IMR-90 (cell line): ENCODE data around the gene GALR1. TPM values are rescaled to one million over a fixed set of nuclear protein-coding genes. Genes with fewer than 3 reads are reported as not detected.
A peak's percentile ranks its signal among the peaks of the same experiment; 100 is the strongest.

Experiments used
- ATAC-seq: fragments of 200-7000 bp; cut with Tn5 transposase; 2 replicates; pipeline ENCODE4 v1.9.1; 2020; ENCODE audit warnings: low read depth, mild to moderate bottlenecking, moderate library complexity
- BruUV-seq: library from RNA; stranded (reverse); fragments of 400-500 nt; replicated peaks from 2 replicates; lab custom pipeline; 2021; lab: Mats Ljungman, UMichigan
- CTCF ChIA-PET: fragments of 300-600 bp; formaldehyde crosslinking; extraction: SDS; loops from one replicate; lab custom pipeline; 2021; ENCODE audit warnings: antibody characterized with exemption; lab: Yijun Ruan, JAX
- POLR2A ChIA-PET: fragments of 300-600 bp; sonication (Branson Sonifier 250); formaldehyde crosslinking; loops from one replicate; lab custom pipeline; 2022; ENCODE audit warnings: antibody characterized with exemption; ENCODE audit not compliant: unreplicated experiment; lab: Charles Lee
- DNase-seq: peaks from one replicate; pipeline ENCODE4 v3.0.0; 2013
- H2AFZ ChIP-seq: replicated peaks from 2 replicates; pipeline ENCODE3; 2013; ENCODE audit warnings: low read length, mild to moderate bottlenecking; ENCODE audit not compliant: poor library complexity
- H2AK5ac ChIP-seq: 2 replicates; pipeline ENCODE4 v1.6.1; 2013; ENCODE audit warnings: low read depth, low read length, inconsistent platforms
- H2AK9ac ChIP-seq: replicated peaks from 2 replicates; pipeline ENCODE3; 2013; ENCODE audit warnings: mild to moderate bottlenecking, low read depth, low read length, moderate library complexity; ENCODE audit not compliant: poor library complexity
- H2BK120ac ChIP-seq: 2 replicates; pipeline ENCODE4 v1.6.1; 2013; ENCODE audit warnings: low read depth, low read length, inconsistent platforms
- H2BK15ac ChIP-seq: 3 replicates; pipeline ENCODE4 v1.6.1; 2013; ENCODE audit warnings: low read depth, low read length, inconsistent platforms
- H2BK20ac ChIP-seq: 2 replicates; pipeline ENCODE4 v1.6.1; 2013; ENCODE audit warnings: low read depth, mild to moderate bottlenecking, inconsistent platforms, low read length, moderate library complexity
- H2BK5ac ChIP-seq: 2 replicates; pipeline ENCODE4 v1.6.1; 2013; ENCODE audit warnings: mild to moderate bottlenecking, low read depth, low read length, inconsistent platforms; ENCODE audit not compliant: poor library complexity, severe bottlenecking
- H3K14ac ChIP-seq: replicated peaks from 2 replicates; pipeline ENCODE4 v1.6.1; 2013; ENCODE audit warnings: low read depth, low read length, inconsistent platforms
- H3K18ac ChIP-seq: 2 replicates; pipeline ENCODE4 v1.6.1; 2013; ENCODE audit warnings: low read depth, low read length, control low read depth
- H3K23ac ChIP-seq: 2 replicates; pipeline ENCODE4 v1.6.1; 2013; ENCODE audit warnings: low read depth, low read length, inconsistent platforms
- H3K27ac ChIP-seq: 2 replicates; pipeline ENCODE4 v1.5.1; 2013; ENCODE audit warnings: mild to moderate bottlenecking, control low read depth, low read length; ENCODE audit not compliant: insufficient read depth
- H3K27me3 ChIP-seq: 2 replicates; pipeline ENCODE4 v1.6.1; 2013; ENCODE audit warnings: low read length; ENCODE audit not compliant: control insufficient read depth, insufficient read depth
- H3K36me3 ChIP-seq: 2 replicates; pipeline ENCODE4 v1.6.1; 2013; ENCODE audit warnings: low read length, mixed read lengths; ENCODE audit not compliant: control insufficient read depth, insufficient read depth
- H3K4ac ChIP-seq: 2 replicates; pipeline ENCODE4 v1.6.1; 2013; ENCODE audit warnings: low read depth, low read length, inconsistent platforms
- H3K4me1 ChIP-seq: 2 replicates; pipeline ENCODE4 v1.6.1; 2013; ENCODE audit warnings: low read length, mixed read lengths; ENCODE audit not compliant: control insufficient read depth, insufficient read depth
- H3K4me2 ChIP-seq: 2 replicates; pipeline ENCODE4 v1.6.1; 2013; ENCODE audit warnings: low read depth, mild to moderate bottlenecking, control low read depth, low read length, moderate library complexity
- H3K4me3 ChIP-seq: 2 replicates; pipeline ENCODE4 v1.5.1; 2013; ENCODE audit warnings: low read depth, mild to moderate bottlenecking, control low read depth, low read length, moderate library complexity; ENCODE audit not compliant: insufficient read depth
- H3K56ac ChIP-seq: 2 replicates; pipeline ENCODE4 v1.6.1; 2013; ENCODE audit warnings: low read length, inconsistent platforms; ENCODE audit not compliant: insufficient read depth; ENCODE audit errors: extremely low read depth
- H3K79me1 ChIP-seq, 2 experiments: 2 replicates each; pipeline ENCODE4 v1.6.1; 2013; ENCODE audit warnings: low read length in 2 of 2, inconsistent platforms in 1 of 2, low read depth in 1 of 2
- H3K9ac ChIP-seq: 2 replicates; pipeline ENCODE4 v1.6.1; 2013; ENCODE audit warnings: low read depth, low read length, control low read depth
- H3K9me1 ChIP-seq: 2 replicates; pipeline ENCODE4 v1.6.1; 2013; ENCODE audit warnings: low read length, inconsistent platforms; ENCODE audit not compliant: insufficient read depth
- H3K9me3 ChIP-seq: 2 replicates; pipeline ENCODE4 v1.6.1; 2013; ENCODE audit warnings: low read length; ENCODE audit not compliant: control insufficient read depth, insufficient read depth
- H4K20me1 ChIP-seq: 2 replicates; pipeline ENCODE4 v1.6.1; 2013; ENCODE audit warnings: low read length, inconsistent platforms; ENCODE audit not compliant: insufficient read depth
- H4K5ac ChIP-seq: 2 replicates; pipeline ENCODE4 v1.6.1; 2013; ENCODE audit warnings: mild to moderate bottlenecking, low read depth, low read length, control low read depth
- H4K8ac ChIP-seq, 2 experiments: 2 replicates each; pipeline ENCODE4 v1.6.1; 2013; ENCODE audit warnings: low read depth in 2 of 2, low read length in 2 of 2, control low read depth in 1 of 2, inconsistent platforms in 1 of 2
- H4K91ac ChIP-seq: 2 replicates; pipeline ENCODE4 v1.6.1; 2013; ENCODE audit warnings: low read depth, low read length, inconsistent platforms; ENCODE audit not compliant: insufficient read depth
- BHLHE40 ChIP-seq: fragments of 150-350 bp; IDR thresholded peaks from 2 replicates; pipeline ENCODE4 v1.6.1; 2016; ENCODE audit warnings: mild to moderate bottlenecking, low read depth, low read length
- CEBPB ChIP-seq: IDR thresholded peaks from 2 replicates; pipeline ENCODE4 v1.6.1; 2012; ENCODE audit warnings: low read depth, low read length, improper control_type of control experiment
- CHD1 ChIP-seq: IDR thresholded peaks from 2 replicates; pipeline ENCODE4 v1.6.1; 2012; ENCODE audit warnings: low read depth, low read length, improper control_type of control experiment
- FOS ChIP-seq: fragments of 150-350 bp; IDR thresholded peaks from 2 replicates; pipeline ENCODE4 v1.6.1; 2016; ENCODE audit warnings: low read depth, low read length
- MAFK ChIP-seq: IDR thresholded peaks from 2 replicates; pipeline ENCODE4 v1.6.1; 2012; ENCODE audit warnings: low read depth, low read length, improper control_type of control experiment
- MAZ ChIP-seq: IDR thresholded peaks from 2 replicates; pipeline ENCODE4 v1.6.1; 2012; ENCODE audit warnings: low read depth, mild to moderate bottlenecking, low read length, improper control_type of control experiment, moderate library complexity, borderline replicate concordance
- MXI1 ChIP-seq: IDR thresholded peaks from 2 replicates; pipeline ENCODE4 v1.6.1; 2012; ENCODE audit warnings: low read depth, mild to moderate bottlenecking, low read length, moderate library complexity, borderline replicate concordance
- NFE2L2 ChIP-seq: fragments of 150-350 bp; IDR thresholded peaks from 2 replicates; pipeline ENCODE4 v1.6.1; 2016; ENCODE audit warnings: low read depth, mild to moderate bottlenecking, low read length
- POLR2A ChIP-seq: IDR thresholded peaks from 2 replicates; pipeline ENCODE4 v1.6.1; 2012; ENCODE audit warnings: mild to moderate bottlenecking, low read depth, low read length
- RAD21 ChIP-seq: IDR thresholded peaks from 2 replicates; pipeline ENCODE4 v1.6.1; 2012; ENCODE audit warnings: low read length, improper control_type of control experiment
- RCOR1 ChIP-seq: IDR thresholded peaks from 2 replicates; pipeline ENCODE4 v1.6.1; 2012; ENCODE audit warnings: mild to moderate bottlenecking, low read length, improper control_type of control experiment; ENCODE audit not compliant: insufficient replicate concordance
- RFX5 ChIP-seq: IDR thresholded peaks from 2 replicates; pipeline ENCODE4 v1.8.0; 2012; ENCODE audit warnings: low read depth, mild to moderate bottlenecking, low read length, moderate library complexity
- WGBS, 2 experiments: methylation state at CpG; one replicate each; pipeline versions ENCODE4 v1.1.5 to v1.1.7; 2013; ENCODE audit warnings: missing lambda C conversion rate in 2 of 2; ENCODE audit not compliant: insufficient read length in 1 of 2; ENCODE audit errors: extremely low coverage in 2 of 2; 5-methylcytosine and 5-hydroxymethylcytosine counted together
- dilution Hi-C: fragments of 300-500 bp; cut with HindIII; formaldehyde crosslinking; loops from one replicate; pipeline ENCODE4 v1.14.3; 2018; ENCODE audit warnings: low sequenced_read_pairs; ENCODE audit not compliant: unreplicated experiment
- in situ Hi-C: fragments of 300-500 bp; cut with MboI; formaldehyde crosslinking; loops from 3 replicates; pipeline ENCODE4 v1.14.3; 2019; ENCODE audit warnings: low sequenced_read_pairs, inconsistent platforms, mixed read lengths
- intact Hi-C: fragments of 100-400 bp; cut with micrococcal nuclease; formaldehyde crosslinking; loops from 2 replicates; pipeline ENCODE4 v1.10.0; 2022
- polyA plus RNA-seq, 3 experiments: library from polyadenylated mRNA; depleted of rRNA; stranded (reverse); fragments of >200 nt; gene quantifications; 2 replicates each; pipeline ENCODE4 v1.2.3, GENCODE V29; 2012; ENCODE audit warnings: low replicate concordance in 1 of 3
- total RNA-seq: library from RNA; depleted of rRNA; stranded (reverse); fragments of >200 nt; gene quantifications from 2 replicates; pipeline ENCODE4 v1.2.3, GENCODE V29; 2012
- TF ChIP-seq, protein P1 (sequence below): conservative IDR thresholded peaks from 2 replicates; pipeline ENCODE4 v1.5.1; 2012; ENCODE audit warnings: mild to moderate bottlenecking, low read depth, low read length, improper control_type of control experiment
- TF ChIP-seq, protein P2 (sequence below): fragments of 150-350 bp; IDR thresholded peaks from 2 replicates; pipeline ENCODE4 v1.6.1; 2017; ENCODE audit warnings: mild to moderate bottlenecking, antibody characterized with exemption, low read length, low read depth
- TF ChIP-seq, protein P3 (sequence below): fragments of 150-350 bp; IDR thresholded peaks from 2 replicates; pipeline ENCODE4 v1.6.1; 2016; ENCODE audit warnings: low read depth, mild to moderate bottlenecking, low read length, moderate library complexity, borderline replicate concordance

Gene GALR1
- total and polyA plus RNA-seq, 2 of the 4 experiments (the other 2 are of a cell fraction): not detected

DNA sequence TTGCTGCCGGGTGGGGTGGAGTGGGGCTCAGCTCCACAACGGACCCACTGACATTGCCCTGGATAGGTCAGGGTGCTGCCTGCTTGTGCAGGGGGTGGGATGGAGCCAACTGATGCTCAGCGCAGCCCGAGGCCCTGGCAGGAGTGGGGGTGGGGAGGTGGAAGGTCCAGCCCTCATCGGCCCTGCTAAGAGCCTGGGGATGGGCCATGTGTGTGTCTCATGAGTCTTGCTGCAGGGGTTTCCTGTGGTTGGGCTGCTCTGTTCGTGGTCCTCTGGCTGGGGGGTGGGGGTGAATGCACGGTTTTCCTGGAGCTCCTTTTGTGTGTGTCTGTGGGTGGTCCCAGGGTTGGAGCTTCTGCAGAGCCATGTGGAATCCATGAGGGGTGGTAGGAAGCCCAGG is 39.4 kb upstream of the GALR1 start:
- dilution Hi-C loops: no loop called here

More for the DNA sequence above, 39.4 kb upstream of the GALR1 start:
- no peaks in the 10 kb centered on the region for H3K27me3 ChIP-seq
- H3K14ac ChIP-seq: 0 out of 2 replicates have a peak overlapping the region, but pooled peaks have one; percentile 18
- peaks cover 15% of the 10 kb centered on the region for H3K4me1 ChIP-seq
- no peak overlapping the region for H4K5ac ChIP-seq
- no peak overlapping the region for H3K4me2 ChIP-seq
- DNase-seq: no peak
- ATAC-seq: no peak
- no peaks in the 10 kb centered on the region for H3K9me3 ChIP-seq
- WGBS, 2 experiments: 80% methylated on average over 1 of the region's 7 CpGs; no CpG with 5 or more reads in 1 of the 2 experiments
- ChIA-PET POLR2A (no interaction called here), CTCF (interaction anchor here (1.8 to 2.4 kb wide), 3 partner anchors 142 to 210 kb away, joined by 6 to 28 read pairs (median 19); no protein-coding TSS in a partner anchor)
- H3K18ac ChIP-seq: no peak overlapping the region
- peak overlapping the region; percentile 77 for H3K4ac ChIP-seq
- H2BK20ac ChIP-seq: peak overlapping the region; percentile 69; the same call in 1 of the 2 replicates
- TF ChIP-seq RCOR1: no peak
- TF ChIP-seq MAZ: no peak
- no peak for TF ChIP-seq MXI1
- no peak for TF ChIP-seq BHLHE40
- no peak for TF ChIP-seq FOS
- TF ChIP-seq MAFK: no peak
- TF ChIP-seq RFX5: no peak
- TF ChIP-seq, protein P1, sequence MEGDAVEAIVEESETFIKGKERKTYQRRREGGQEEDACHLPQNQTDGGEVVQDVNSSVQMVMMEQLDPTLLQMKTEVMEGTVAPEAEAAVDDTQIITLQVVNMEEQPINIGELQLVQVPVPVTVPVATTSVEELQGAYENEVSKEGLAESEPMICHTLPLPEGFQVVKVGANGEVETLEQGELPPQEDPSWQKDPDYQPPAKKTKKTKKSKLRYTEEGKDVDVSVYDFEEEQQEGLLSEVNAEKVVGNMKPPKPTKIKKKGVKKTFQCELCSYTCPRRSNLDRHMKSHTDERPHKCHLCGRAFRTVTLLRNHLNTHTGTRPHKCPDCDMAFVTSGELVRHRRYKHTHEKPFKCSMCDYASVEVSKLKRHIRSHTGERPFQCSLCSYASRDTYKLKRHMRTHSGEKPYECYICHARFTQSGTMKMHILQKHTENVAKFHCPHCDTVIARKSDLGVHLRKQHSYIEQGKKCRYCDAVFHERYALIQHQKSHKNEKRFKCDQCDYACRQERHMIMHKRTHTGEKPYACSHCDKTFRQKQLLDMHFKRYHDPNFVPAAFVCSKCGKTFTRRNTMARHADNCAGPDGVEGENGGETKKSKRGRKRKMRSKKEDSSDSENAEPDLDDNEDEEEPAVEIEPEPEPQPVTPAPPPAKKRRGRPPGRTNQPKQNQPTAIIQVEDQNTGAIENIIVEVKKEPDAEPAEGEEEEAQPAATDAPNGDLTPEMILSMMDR: no peak
- TF ChIP-seq CHD1: no peak
- no peak for TF ChIP-seq RAD21
- TF ChIP-seq NFE2L2: no peak
- TF ChIP-seq, protein P2, sequence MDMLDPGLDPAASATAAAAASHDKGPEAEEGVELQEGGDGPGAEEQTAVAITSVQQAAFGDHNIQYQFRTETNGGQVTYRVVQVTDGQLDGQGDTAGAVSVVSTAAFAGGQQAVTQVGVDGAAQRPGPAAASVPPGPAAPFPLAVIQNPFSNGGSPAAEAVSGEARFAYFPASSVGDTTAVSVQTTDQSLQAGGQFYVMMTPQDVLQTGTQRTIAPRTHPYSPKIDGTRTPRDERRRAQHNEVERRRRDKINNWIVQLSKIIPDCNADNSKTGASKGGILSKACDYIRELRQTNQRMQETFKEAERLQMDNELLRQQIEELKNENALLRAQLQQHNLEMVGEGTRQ: no peak
- no peak for TF ChIP-seq CEBPB
- TF ChIP-seq, protein P3, sequence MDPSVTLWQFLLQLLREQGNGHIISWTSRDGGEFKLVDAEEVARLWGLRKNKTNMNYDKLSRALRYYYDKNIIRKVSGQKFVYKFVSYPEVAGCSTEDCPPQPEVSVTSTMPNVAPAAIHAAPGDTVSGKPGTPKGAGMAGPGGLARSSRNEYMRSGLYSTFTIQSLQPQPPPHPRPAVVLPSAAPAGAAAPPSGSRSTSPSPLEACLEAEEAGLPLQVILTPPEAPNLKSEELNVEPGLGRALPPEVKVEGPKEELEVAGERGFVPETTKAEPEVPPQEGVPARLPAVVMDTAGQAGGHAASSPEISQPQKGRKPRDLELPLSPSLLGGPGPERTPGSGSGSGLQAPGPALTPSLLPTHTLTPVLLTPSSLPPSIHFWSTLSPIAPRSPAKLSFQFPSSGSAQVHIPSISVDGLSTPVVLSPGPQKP: no peak
- TF ChIP-seq POLR2A: no peak
- in situ Hi-C loops: loop anchor here (25.0 kb wide), 1 partner anchor 398 kb away; the partner anchor contains the start of gene ZNF236
- intact Hi-C loops: loop anchor here (2.0 kb wide), 1 partner anchor 287 kb away; no protein-coding TSS in a partner anchor
- H2AK5ac ChIP-seq: peak overlapping the region; percentile 89
- no peak overlapping the region for H3K9ac ChIP-seq
- peak overlapping the region; percentile 63 for H4K91ac ChIP-seq
- H3K56ac ChIP-seq: no peak overlapping the region
- H3K27ac ChIP-seq: no peak overlapping the region
- H3K9me1 ChIP-seq: peaks cover 12% of the 10 kb centered on the region; the same call in 1 of the 2 replicates
- peak overlapping the region; percentile 20 to 72; a peak in 2 of 4 replicates for H4K8ac ChIP-seq
- H2AFZ ChIP-seq: no peak overlapping the region
- no peak overlapping the region for H3K23ac ChIP-seq
- peak overlapping the region; percentile 76 for H2BK120ac ChIP-seq
- peak overlapping the region; percentile 73; the same call in 1 of the 3 replicates for H2BK15ac ChIP-seq
- no peaks in the 10 kb centered on the region for H4K20me1 ChIP-seq
- H2BK5ac ChIP-seq: peak overlapping the region; percentile 11
- H2AK9ac ChIP-seq: peak overlapping the region; percentile 18
- H3K4me3 ChIP-seq: no peak overlapping the region
- H3K79me1 ChIP-seq: no peaks in the 10 kb centered on the region
- BruUV-seq: no TSS peak
- no peaks in the 10 kb centered on the region for H3K36me3 ChIP-seq
